ENCODE results near the gene PRR23B. TPM values are rescaled to one million over a fixed set of nuclear protein-coding genes. Genes with fewer than 3 reads are reported as not detected.

Gene PRR23B
- total RNA-seq, 4 donors from 2014 or later, result not detected

GRCh38 chr3:139032326-139033002, 11.7 kb upstream of the PRR23B start:
- no peak for TF ChIP-seq CTCF (IDR thresholded peaks at IDR 0.05; ENCODE audit: low read depth)

- no peak for TF ChIP-seq CTCF (IDR thresholded peaks at IDR 0.05; ENCODE audit: low read depth)
Observed at GRCh38 chr3:139024968-139025367, 4.2 kb upstream of the PRR23B start.

- TF ChIP-seq CTCF (IDR thresholded peaks at IDR 0.05; ENCODE audit: low read depth), result no peak
Observed at GRCh38 chr3:139020036-139020867, 474 bp downstream of the PRR23B start.

DNA sequence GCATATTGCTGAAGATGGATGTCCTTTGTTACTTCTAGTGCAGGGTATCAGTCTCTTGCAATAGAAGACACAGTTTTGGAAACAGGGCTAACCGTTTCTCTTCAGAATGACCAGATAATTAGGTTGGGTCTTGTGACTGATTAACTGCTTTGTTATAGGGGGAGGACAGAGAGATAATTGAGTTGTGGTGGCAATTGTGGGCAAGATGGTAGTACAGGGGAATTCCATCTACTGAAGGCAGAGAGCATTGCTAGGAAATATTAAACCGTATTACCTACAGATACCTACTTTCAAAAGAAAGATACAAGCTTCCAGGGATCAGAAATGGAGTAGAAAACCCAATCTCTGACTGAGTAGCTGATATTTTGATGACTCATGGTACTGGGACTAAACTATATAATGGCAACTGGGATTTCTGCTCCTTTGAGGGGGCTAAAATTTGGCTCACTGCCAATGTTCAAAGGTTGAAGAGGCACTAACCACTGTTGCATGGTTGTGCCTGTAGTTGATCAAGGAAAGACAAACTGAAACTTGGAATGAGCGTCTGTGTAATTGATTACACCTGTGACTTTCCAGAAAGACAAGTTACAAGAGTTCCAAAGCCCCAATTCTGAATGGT, 4.2 kb downstream of the PRR23B start:
- no peak for TF ChIP-seq CTCF (IDR thresholded peaks at IDR 0.05; ENCODE audit: low read depth)

DNA sequence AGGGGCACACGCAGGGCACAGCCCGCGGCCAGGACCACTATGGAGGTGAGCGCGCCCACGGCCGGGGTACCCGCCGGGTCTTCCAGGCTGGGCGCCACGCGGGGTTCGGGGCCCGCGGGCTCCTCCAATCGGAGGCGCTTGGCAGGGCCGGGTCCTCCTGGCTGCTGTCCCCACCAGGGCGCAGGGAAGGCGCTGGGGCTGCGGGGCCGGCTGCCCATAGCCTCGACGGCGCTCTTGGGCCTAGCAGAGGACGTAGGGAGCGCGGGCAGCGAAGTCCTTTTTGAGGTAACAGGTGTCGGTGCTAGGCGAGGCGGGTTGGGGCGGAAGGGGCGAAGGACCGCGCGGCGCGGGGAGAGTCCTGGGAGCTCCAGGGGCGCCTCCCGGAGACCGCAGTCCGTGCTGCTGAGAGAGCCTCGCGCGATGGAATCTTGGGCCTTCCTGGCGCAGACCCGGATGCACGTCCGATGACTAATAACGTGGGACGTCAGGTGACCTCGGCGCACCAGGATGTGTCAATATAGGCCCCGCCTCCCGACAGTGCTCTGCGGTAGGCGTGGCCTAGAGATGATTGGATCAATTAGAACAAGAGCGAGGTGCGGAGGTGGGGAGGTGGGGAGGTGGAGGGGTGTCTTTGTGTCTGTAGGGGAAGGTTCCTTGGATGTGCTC, 14.5 kb downstream of the PRR23B start, which contains the start of gene PRR23A:
Gene PRR23A (minus strand): TSS at position 218 of the 666 bp plus-strand sequence. CDS start 0 bp downstream, at position 218.
- no peak for TF ChIP-seq CTCF (IDR thresholded peaks at IDR 0.05; ENCODE audit: low read depth)

- no peak for TF ChIP-seq CTCF (IDR thresholded peaks at IDR 0.05; ENCODE audit: low read depth)
Observed at GRCh38 chr3:139005356-139005993, 15.3 kb downstream of the PRR23B start.

Data from subcutaneous adipose tissue (tissue), 4 donors.